ENCODE data around the gene RIPPLY1.
"Not testable (repeated sequence)": the region's sequence is repeated elsewhere in the genome, so short reads cannot be mapped to it uniquely, and the experiment has no call there.

Gene RIPPLY1

GRCh38 chrX:106906361-106906760, 3.2 kb upstream of the RIPPLY1 start:
- no peak for DNase-seq (ENCODE audit: low spot score)

- no peak for DNase-seq (ENCODE audit: low spot score)
Measured at GRCh38 chrX:106905064-106905708, 2.0 kb upstream of the RIPPLY1 start.

- DNase-seq (ENCODE audit: low spot score) = no peak
Measured at GRCh38 chrX:106903856-106904528, 851 bp upstream of the RIPPLY1 start.

GRCh38 chrX:106902684-106903083, 457 bp downstream of the RIPPLY1 start:
- no peak for DNase-seq (ENCODE audit: low spot score)

GRCh38 chrX:106901781-106902219, 1.3 kb downstream of the RIPPLY1 start:
- DNase-seq (ENCODE audit: low spot score) = no peak

- DNase-seq (ENCODE audit: low spot score) = no peak
Measured at GRCh38 chrX:106901341-106901740, 1.8 kb downstream of the RIPPLY1 start.

GRCh38 chrX:106899841-106900240, 3.3 kb downstream of the RIPPLY1 start:
- DNase-seq (ENCODE audit: low spot score) = no peak

- DNase-seq (ENCODE audit: low spot score) = no peak
Measured at GRCh38 chrX:106899276-106899675, 3.9 kb downstream of the RIPPLY1 start.

GRCh38 chrX:106898462-106898861, 4.7 kb downstream of the RIPPLY1 start:
- DNase-seq (ENCODE audit: low spot score) = peak; percentile 40

- DNase-seq (ENCODE audit: low spot score) = no peak
Measured at GRCh38 chrX:106897259-106897658, 5.9 kb downstream of the RIPPLY1 start.

- no peak for DNase-seq (ENCODE audit: low spot score)
Measured at GRCh38 chrX:106894978-106895452, 8.1 kb downstream of the RIPPLY1 start.

GRCh38 chrX:106894392-106894909, 8.7 kb downstream of the RIPPLY1 start:
- DNase-seq (ENCODE audit: low spot score) = peak; percentile 78

- peak; percentile 34 for DNase-seq (ENCODE audit: low spot score)
Measured at GRCh38 chrX:106891762-106892460, 11.2 kb downstream of the RIPPLY1 start.

GRCh38 chrX:106889468-106889867, 13.7 kb downstream of the RIPPLY1 start:
- no peak for DNase-seq (ENCODE audit: low spot score)

GRCh38 chrX:106875151-106875550, 28.0 kb downstream of the RIPPLY1 start:
- no peak for DNase-seq (ENCODE audit: low spot score)

- DNase-seq (ENCODE audit: low spot score) = no peak
Measured at GRCh38 chrX:106874075-106874474, 29.1 kb downstream of the RIPPLY1 start.

- DNase-seq (ENCODE audit: low spot score) = not testable (repeated sequence)
Measured at GRCh38 chrX:106872796-106873195, 30.3 kb downstream of the RIPPLY1 start.

- no peak for DNase-seq (ENCODE audit: low spot score)
Measured at GRCh38 chrX:106863697-106864096, 39.4 kb downstream of the RIPPLY1 start.

GRCh38 chrX:106862972-106863688, 40.0 kb downstream of the RIPPLY1 start:
- no peak for DNase-seq (ENCODE audit: low spot score)
